ENCODE measurements around the gene RCN2. TPM values are rescaled to one million over a fixed set of nuclear protein-coding genes. Genes with fewer than 3 reads are reported as not detected.

Gene RCN2
- total RNA-seq, 1 experiment from 2014 or later: 46.1 TPM

- no TSS peak for BruUV-seq (replicated peaks)
These were observed 29.6 kb upstream of the RCN2 start for GRCh38 chr15:76901965-76902364.

GRCh38 chr15:76903251-76903681 lies 28.3 kb upstream of the RCN2 start:
- Histone ChIP-seq H4K20me1 (ENCODE audit: insufficient read depth) (no peaks in the 10 kb centered on the region), H3K27ac (no peak overlapping the region), H3K36me3 (ENCODE audit: low read depth) (no peaks in the 10 kb centered on the region), H3K4me1 (replicated peaks; ENCODE audit: insufficient read depth) (peaks cover 29% of the 10 kb centered on the region), H3F3A (ENCODE audit: insufficient read depth, low read depth) (peaks cover 4% of the 10 kb centered on the region; the same call in 1 of the 2 replicates), H3K27me3 (ENCODE audit: insufficient read depth, low read depth) (no peaks in the 10 kb centered on the region), H2AFZ (no peak overlapping the region), H3K4me3 (no peak overlapping the region), H3K4me2 (peak overlapping the region; percentile 95; the same call in 1 of the 2 replicates), H3K9me3 (ENCODE audit: insufficient read depth, low read depth) (no peaks in the 10 kb centered on the region), H3K79me2 (ENCODE audit: low read depth) (no peaks in the 10 kb centered on the region; the same call in 1 of the 2 replicates), H3K9me2 (ENCODE audit: insufficient read depth) (no peaks in the 10 kb centered on the region)
- ChIA-PET POLR2A (ENCODE audit: unreplicated experiment) (no interaction called here), CTCF (no interaction called here)
- no peak for DNase-seq
- intact Hi-C loops (cut with micrococcal nuclease; ENCODE audit: unreplicated experiment): loop anchor here (5.0 kb wide), 1 partner anchor 119 kb away; no protein-coding TSS in a partner anchor
- BruUV-seq (replicated peaks): TSS peak; percentile 38
- no peak for TF ChIP-seq EZH2 (IDR thresholded peaks at IDR 0.05; ENCODE audit: low read depth)
- TF ChIP-seq, protein P1, sequence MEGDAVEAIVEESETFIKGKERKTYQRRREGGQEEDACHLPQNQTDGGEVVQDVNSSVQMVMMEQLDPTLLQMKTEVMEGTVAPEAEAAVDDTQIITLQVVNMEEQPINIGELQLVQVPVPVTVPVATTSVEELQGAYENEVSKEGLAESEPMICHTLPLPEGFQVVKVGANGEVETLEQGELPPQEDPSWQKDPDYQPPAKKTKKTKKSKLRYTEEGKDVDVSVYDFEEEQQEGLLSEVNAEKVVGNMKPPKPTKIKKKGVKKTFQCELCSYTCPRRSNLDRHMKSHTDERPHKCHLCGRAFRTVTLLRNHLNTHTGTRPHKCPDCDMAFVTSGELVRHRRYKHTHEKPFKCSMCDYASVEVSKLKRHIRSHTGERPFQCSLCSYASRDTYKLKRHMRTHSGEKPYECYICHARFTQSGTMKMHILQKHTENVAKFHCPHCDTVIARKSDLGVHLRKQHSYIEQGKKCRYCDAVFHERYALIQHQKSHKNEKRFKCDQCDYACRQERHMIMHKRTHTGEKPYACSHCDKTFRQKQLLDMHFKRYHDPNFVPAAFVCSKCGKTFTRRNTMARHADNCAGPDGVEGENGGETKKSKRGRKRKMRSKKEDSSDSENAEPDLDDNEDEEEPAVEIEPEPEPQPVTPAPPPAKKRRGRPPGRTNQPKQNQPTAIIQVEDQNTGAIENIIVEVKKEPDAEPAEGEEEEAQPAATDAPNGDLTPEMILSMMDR (conservative IDR thresholded peaks at IDR 0.05): peak; percentile 43

More at GRCh38 chr15:76901965-76902364, 29.6 kb upstream of the RCN2 start:
- intact Hi-C loops (cut with micrococcal nuclease; ENCODE audit: unreplicated experiment): loop anchor here (5.0 kb wide), 1 partner anchor 120 kb away; no protein-coding TSS in a partner anchor
- POLR2A ChIA-PET (ENCODE audit: unreplicated experiment): no interaction called here
- H3F3A ChIP-seq (ENCODE audit: insufficient read depth, low read depth): peaks cover 4% of the 10 kb centered on the region; the same call in 1 of the 2 replicates
- no peak for TF ChIP-seq EZH2 (IDR thresholded peaks at IDR 0.05; ENCODE audit: low read depth)
- TF ChIP-seq, protein P1 (conservative IDR thresholded peaks at IDR 0.05): no peak
- no peak overlapping the region for H3K4me2 ChIP-seq
- no peaks in the 10 kb centered on the region for H3K36me3 ChIP-seq (ENCODE audit: low read depth)
- no peaks in the 10 kb centered on the region for H3K27me3 ChIP-seq (ENCODE audit: insufficient read depth, low read depth)
- H3K9me3 ChIP-seq (ENCODE audit: insufficient read depth, low read depth): no peaks in the 10 kb centered on the region
- CTCF ChIA-PET: no interaction called here
- H2AFZ ChIP-seq: no peak overlapping the region
- H3K4me3 ChIP-seq: no peak overlapping the region
- H3K27ac ChIP-seq: no peak overlapping the region
- H3K4me1 ChIP-seq (replicated peaks; ENCODE audit: insufficient read depth): peaks cover 35% of the 10 kb centered on the region
- DNase-seq: no peak
- no peaks in the 10 kb centered on the region for H3K9me2 ChIP-seq (ENCODE audit: insufficient read depth)
- no peaks in the 10 kb centered on the region; the same call in 1 of the 2 replicates for H3K79me2 ChIP-seq (ENCODE audit: low read depth)
- H4K20me1 ChIP-seq (ENCODE audit: insufficient read depth): no peaks in the 10 kb centered on the region

GRCh38 chr15:76904461-76905012 lies 27.0 kb upstream of the RCN2 start:
- ChIA-PET POLR2A (ENCODE audit: unreplicated experiment) (no interaction called here), CTCF (no interaction called here)
- H4K20me1 ChIP-seq (ENCODE audit: insufficient read depth): no peaks in the 10 kb centered on the region
- H2AFZ ChIP-seq: peak overlapping the region; percentile 100
- no peaks in the 10 kb centered on the region for H3K27me3 ChIP-seq (ENCODE audit: insufficient read depth, low read depth)
- TF ChIP-seq EZH2 (IDR thresholded peaks at IDR 0.05; ENCODE audit: low read depth): no peak
- TF ChIP-seq, protein P1 (conservative IDR thresholded peaks at IDR 0.05): no peak
- peak overlapping the region; percentile 88 for H3K4me3 ChIP-seq
- H3K27ac ChIP-seq: no peak overlapping the region
- H3K9me3 ChIP-seq (ENCODE audit: insufficient read depth, low read depth): no peaks in the 10 kb centered on the region
- no peaks in the 10 kb centered on the region for H3K9me2 ChIP-seq (ENCODE audit: insufficient read depth)
- H3F3A ChIP-seq (ENCODE audit: insufficient read depth, low read depth): no peaks in the 10 kb centered on the region
- BruUV-seq (replicated peaks): no TSS peak
- H3K4me1 ChIP-seq (replicated peaks; ENCODE audit: insufficient read depth): peaks cover 22% of the 10 kb centered on the region; the same call in 1 of the 2 replicates
- H3K79me2 ChIP-seq (ENCODE audit: low read depth): no peaks in the 10 kb centered on the region; the same call in 1 of the 2 replicates
- peak overlapping the region; percentile 95 for H3K4me2 ChIP-seq
- intact Hi-C loops (cut with micrococcal nuclease; ENCODE audit: unreplicated experiment): loop anchor here (5.0 kb wide), 1 partner anchor 118 kb away; no protein-coding TSS in a partner anchor
- DNase-seq: peak in 1 of 2 experiments; percentile 22
- no peaks in the 10 kb centered on the region for H3K36me3 ChIP-seq (ENCODE audit: low read depth)
